Measurements from ENCODE around the gene DISC1. TPM values are rescaled to one million over a fixed set of nuclear protein-coding genes. Genes with fewer than 3 reads are reported as not detected.

Gene DISC1
- total and polyA plus RNA-seq, 12 donors = 1.0 to 21.0 (median 9.7) TPM

DNA sequence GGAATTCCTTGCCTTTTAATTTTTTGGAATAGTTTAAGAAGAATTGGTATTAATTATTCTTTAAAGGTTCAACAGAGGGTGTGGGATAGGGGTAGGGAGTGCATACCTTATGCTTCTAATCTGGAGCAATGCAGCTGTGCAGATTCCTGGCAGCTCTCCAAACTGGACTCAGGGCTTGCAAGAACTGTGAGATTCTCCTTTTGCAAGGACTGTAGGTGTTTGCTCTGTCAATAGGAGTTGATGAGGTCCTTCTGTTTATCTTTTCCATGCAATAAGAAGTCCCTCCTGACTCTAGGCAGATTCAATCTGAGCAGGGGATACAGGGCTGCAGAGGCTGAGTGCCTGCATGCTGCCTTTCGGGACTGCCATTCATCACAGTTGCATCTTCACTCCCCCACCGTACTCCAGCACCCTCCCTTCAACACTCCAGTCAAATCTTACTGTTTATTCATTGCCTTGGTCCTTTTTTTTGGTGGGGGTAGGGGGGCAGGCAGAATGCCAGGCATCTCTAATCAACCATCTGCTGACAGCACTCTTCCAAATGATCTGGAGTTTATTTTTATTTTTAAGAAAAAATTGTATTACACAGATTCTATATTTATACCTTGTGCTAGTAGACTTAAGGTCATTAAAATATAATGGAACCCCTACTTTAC is 122.3 kb downstream of the DISC1 start:
- Histone ChIP-seq H3K4me1 (replicated peaks in 1 of 2) (no peaks in the 10 kb centered on the region), H3K27ac (no peak overlapping the region), H3K36me3 (replicated peaks in 1 of 2) (no peaks in the 10 kb centered on the region), H3K9me3 (replicated peaks in 1 of 3) (peaks cover 0 to 8% (median 0%) of the 10 kb centered on the region in 3 donors), H3K4me3 (no peak overlapping the region), H3K27me3 (no peaks in the 10 kb centered on the region)
- intact Hi-C loops (cut with DNase I) = no loop called here
- peak in 4 of 7 donors; percentile 13 to 42 (median 30) for DNase-seq
- no peak for TF ChIP-seq POLR2A (IDR thresholded peaks at IDR 0.05)
- TF ChIP-seq, protein P1, sequence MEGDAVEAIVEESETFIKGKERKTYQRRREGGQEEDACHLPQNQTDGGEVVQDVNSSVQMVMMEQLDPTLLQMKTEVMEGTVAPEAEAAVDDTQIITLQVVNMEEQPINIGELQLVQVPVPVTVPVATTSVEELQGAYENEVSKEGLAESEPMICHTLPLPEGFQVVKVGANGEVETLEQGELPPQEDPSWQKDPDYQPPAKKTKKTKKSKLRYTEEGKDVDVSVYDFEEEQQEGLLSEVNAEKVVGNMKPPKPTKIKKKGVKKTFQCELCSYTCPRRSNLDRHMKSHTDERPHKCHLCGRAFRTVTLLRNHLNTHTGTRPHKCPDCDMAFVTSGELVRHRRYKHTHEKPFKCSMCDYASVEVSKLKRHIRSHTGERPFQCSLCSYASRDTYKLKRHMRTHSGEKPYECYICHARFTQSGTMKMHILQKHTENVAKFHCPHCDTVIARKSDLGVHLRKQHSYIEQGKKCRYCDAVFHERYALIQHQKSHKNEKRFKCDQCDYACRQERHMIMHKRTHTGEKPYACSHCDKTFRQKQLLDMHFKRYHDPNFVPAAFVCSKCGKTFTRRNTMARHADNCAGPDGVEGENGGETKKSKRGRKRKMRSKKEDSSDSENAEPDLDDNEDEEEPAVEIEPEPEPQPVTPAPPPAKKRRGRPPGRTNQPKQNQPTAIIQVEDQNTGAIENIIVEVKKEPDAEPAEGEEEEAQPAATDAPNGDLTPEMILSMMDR (IDR thresholded peaks at IDR 0.05) = no peak
- WGBS, 4 donors = 77 to 84% (median 79%) methylated on average over 2 of the region's 2 CpGs

DNA sequence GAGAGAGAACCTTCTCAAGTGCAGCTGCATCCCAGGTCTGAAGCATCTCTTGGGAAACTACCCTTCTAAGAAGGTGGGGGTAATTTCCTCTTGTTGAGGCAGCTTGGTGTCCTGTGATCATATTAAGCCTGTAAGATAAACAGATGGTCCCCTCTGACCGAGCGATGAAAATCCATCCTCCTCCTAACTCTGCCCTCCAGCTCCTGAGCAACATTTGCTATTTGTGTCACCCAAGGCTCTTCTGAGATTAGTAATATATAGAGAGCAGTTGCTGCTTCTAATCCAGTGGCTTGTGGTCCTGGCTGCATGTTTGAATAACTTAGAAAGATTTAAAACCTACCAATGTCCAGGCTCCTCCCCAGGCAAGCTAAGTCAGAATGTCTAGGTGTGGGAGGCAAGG is 123.7 kb downstream of the DISC1 start:
- no peak for DNase-seq
- Histone ChIP-seq H3K27me3 (no peaks in the 10 kb centered on the region), H3K27ac (no peak overlapping the region), H3K9me3 (replicated peaks in 1 of 3) (peaks cover 0 to 8% (median 0%) of the 10 kb centered on the region in 3 donors), H3K4me3 (no peak overlapping the region), H3K36me3 (replicated peaks in 1 of 2) (no peaks in the 10 kb centered on the region), H3K4me1 (replicated peaks in 1 of 2) (no peaks in the 10 kb centered on the region)
- TF ChIP-seq, protein P1 (IDR thresholded peaks at IDR 0.05) = no peak
- TF ChIP-seq POLR2A (IDR thresholded peaks at IDR 0.05) = no peak
- intact Hi-C loops (cut with DNase I) = no loop called here
- 88 to 100% (median 93%) methylated on average over 2 of the region's 2 CpGs for WGBS, 4 donors

- Histone ChIP-seq H3K27ac (no peak overlapping the region), H3K4me1 (replicated peaks in 1 of 2) (no peaks in the 10 kb centered on the region), H3K9me3 (replicated peaks in 1 of 3) (peaks cover 0 to 8% (median 0%) of the 10 kb centered on the region in 3 donors), H3K27me3 (no peaks in the 10 kb centered on the region), H3K36me3 (replicated peaks in 1 of 2) (no peaks in the 10 kb centered on the region), H3K4me3 (no peak overlapping the region)
- TF ChIP-seq, protein P1 (IDR thresholded peaks at IDR 0.05) = no peak
- TF ChIP-seq POLR2A (IDR thresholded peaks at IDR 0.05) = no peak
- WGBS, 4 donors = 80 to 88% (median 82%) methylated on average over 3 of the region's 3 CpGs
- intact Hi-C loops (cut with DNase I) = no loop called here
- DNase-seq = no peak
These were observed 124.3 kb downstream of the DISC1 start for GRCh38 chr1:231750818-231751362.

- peaks cover 0 to 8% (median 0%) of the 10 kb centered on the region in 3 donors for H3K9me3 ChIP-seq (replicated peaks in 1 of 3)
- intact Hi-C loops (cut with DNase I) = no loop called here
- no peak for DNase-seq
These were observed 124.8 kb downstream of the DISC1 start for GRCh38 chr1:231751415-231751814.

More at GRCh38 chr1:231751415-231751814, 124.8 kb downstream of the DISC1 start:
- Histone ChIP-seq H3K27ac (no peak overlapping the region), H3K4me1 (replicated peaks in 1 of 2) (no peaks in the 10 kb centered on the region), H3K27me3 (no peaks in the 10 kb centered on the region), H3K36me3 (replicated peaks in 1 of 2) (no peaks in the 10 kb centered on the region), H3K4me3 (no peak overlapping the region)
- TF ChIP-seq, protein P1 (IDR thresholded peaks at IDR 0.05) = no peak
- no peak for TF ChIP-seq POLR2A (IDR thresholded peaks at IDR 0.05)
